ENCODE results near the gene TMEM198. TPM values are rescaled to one million over a fixed set of nuclear protein-coding genes. Genes with fewer than 3 reads are reported as not detected.
A peak's percentile ranks its signal among the peaks of the same experiment; 100 is the strongest.

TMEM198 gene
- total and polyA plus RNA-seq, 9 of the 15 experiments (the other 6 are each of a cell fraction or from before 2014, with no cell fraction given), result 0.03 to 3.8 (median 1.0) TPM

GRCh38 chr2:219522111-219523030 lies 21.5 kb upstream of the TMEM198 start (continued):
- TF ChIP-seq MEF2A (IDR thresholded peaks at IDR 0.05; ENCODE audit: control insufficient read depth, low read depth, low read length) (0 out of 2 replicates have a peak, but pooled peaks have one; percentile 3), ZBTB11 (CRISPR knock-in tag; IDR thresholded peaks at IDR 0.05) (0 out of 6 replicates have a peak, but pooled peaks of 1 of the 3 experiments have one; percentile 29), YY1 (IDR thresholded peaks at IDR 0.05; ENCODE audit: borderline replicate concordance in 1 of 3, control insufficient read depth in 1 of 3, extremely low read depth in 1 of 3, insufficient read depth in 3 of 3, insufficient read length in 1 of 3, insufficient replicate concordance in 2 of 3, low read depth in 1 of 3, low read length in 2 of 3) (peak in 1 of 3 experiments; percentile 52), HEY1 (CRISPR knock-in tag; IDR thresholded peaks at IDR 0.05; ENCODE audit: borderline replicate concordance) (no peak), ZNF592 (IDR thresholded peaks at IDR 0.05) (peak; percentile 56), PHF21A (IDR thresholded peaks at IDR 0.05; ENCODE audit: borderline replicate concordance, low read depth) (0 out of 2 replicates have a peak, but pooled peaks have one; percentile 20), MAZ (CRISPR knock-in tag; conservative IDR thresholded peaks at IDR 0.05 in 1 of 2, IDR thresholded peaks at IDR 0.05 in 1 of 2) (peak; percentile 42 to 55; a peak in 2 of 4 replicates), EP400 (IDR thresholded peaks at IDR 0.05) (no peak), USF2 (CRISPR knock-in tag; IDR thresholded peaks at IDR 0.05) (no peak), PCBP1 (IDR thresholded peaks at IDR 0.05; ENCODE audit: low read depth, low read length, poor library complexity, severe bottlenecking) (peak; percentile 43), KDM1A (IDR thresholded peaks at IDR 0.05) (peak; percentile 83 to 85), RCOR1 (IDR thresholded peaks at IDR 0.05; ENCODE audit: borderline replicate concordance in 1 of 2, low read depth in 2 of 2, low read length in 2 of 2) (peak in 1 of 2 experiments; percentile 62; a peak in 2 of 4 replicates), HDAC8 (tag; IDR thresholded peaks at IDR 0.05) (no peak)

All from K562 (cell line).